Suprapubic skin (tissue), 3 donors: Measurements from ENCODE around the gene NRP1.

Experiments
- CTCF ChIP-seq, 2 donors: fragments of 200-600 bp in 1 of 2; fragments of 450-650 bp in 1 of 2; sonication (generic) in 1 of 2; IDR thresholded peaks; one replicate each; pipeline ENCODE4 v1.5.1; 2016 to 2019; ENCODE audit warnings: antibody characterized with exemption in 2 of 2, mild to moderate bottlenecking in 1 of 2, moderate library complexity in 1 of 2
- EP300 ChIP-seq: sonication (generic); formaldehyde crosslinking; IDR thresholded peaks from one replicate; pipeline ENCODE4 v1.6.1; 2017; ENCODE audit warnings: antibody characterized with exemption
- POLR2A ChIP-seq, 2 donors: fragments of 450-650 bp; IDR thresholded peaks; one replicate each; pipeline ENCODE4 v1.6.1; 2017; ENCODE audit warnings: antibody characterized with exemption in 2 of 2, mild to moderate bottlenecking in 2 of 2, moderate library complexity in 2 of 2

- TF ChIP-seq CTCF (IDR thresholded peaks at IDR 0.05): no peak
- TF ChIP-seq EP300: no peak
- TF ChIP-seq POLR2A (IDR thresholded peaks at IDR 0.05): no peak
Observed at GRCh38 chr10:33214174-33214573, 120.3 kb downstream of the NRP1 start.
